Activated T-cell treated with anti-CD3 and anti-CD28 coated beads for 24 hours (primary cell): Measurements from ENCODE around the gene CLASP1.
"Not testable (repeated sequence)": the region's sequence is repeated elsewhere in the genome, so short reads cannot be mapped to it uniquely, and the experiment has no call there.

ENCODE experiments used
- DNase-seq: peaks from one replicate; pipeline ENCODE4 v3.0.0-alpha.2; 2020; ENCODE audit warnings: low read depth

Gene CLASP1

DNA sequence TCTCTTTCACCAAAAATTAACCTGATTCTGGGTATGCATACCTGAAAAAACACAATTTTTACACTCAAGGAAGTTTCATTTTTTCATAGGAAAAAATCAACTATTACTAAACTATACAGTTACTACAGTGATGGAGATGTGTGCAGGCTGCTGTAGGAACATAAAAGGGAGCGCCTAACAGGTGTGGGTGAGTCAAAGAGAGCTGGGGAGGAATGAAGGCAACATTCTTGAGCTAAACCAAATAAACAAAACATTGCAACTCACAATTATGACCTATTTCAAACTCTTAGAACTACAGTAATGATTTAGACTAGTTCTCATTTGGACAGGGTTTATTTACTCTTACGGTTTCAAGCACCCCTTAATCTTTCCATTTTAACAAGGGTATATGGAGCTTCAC is 13.4 kb upstream of the CLASP1 start:
- no peak for DNase-seq

DNA sequence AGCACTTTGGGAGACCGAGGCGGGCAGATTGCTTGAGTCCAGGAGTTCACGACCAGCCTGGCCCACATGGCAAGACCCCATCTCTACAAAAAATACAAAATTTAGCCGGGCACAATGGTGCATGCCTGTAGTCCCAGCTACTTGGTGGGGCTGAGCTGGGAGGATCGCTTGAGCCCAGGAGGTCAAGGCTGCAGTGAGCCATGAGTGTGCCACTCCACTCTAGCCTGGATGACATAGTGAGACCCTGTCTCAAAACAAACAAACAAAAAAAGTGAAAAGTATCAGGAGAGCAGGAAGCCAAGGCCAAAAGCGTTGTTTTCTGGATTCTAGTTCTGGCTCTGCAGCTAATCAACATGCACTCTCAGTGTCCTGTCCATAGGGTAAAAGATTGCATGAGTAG is 10.7 kb upstream of the CLASP1 start:
- no peak for DNase-seq

DNA sequence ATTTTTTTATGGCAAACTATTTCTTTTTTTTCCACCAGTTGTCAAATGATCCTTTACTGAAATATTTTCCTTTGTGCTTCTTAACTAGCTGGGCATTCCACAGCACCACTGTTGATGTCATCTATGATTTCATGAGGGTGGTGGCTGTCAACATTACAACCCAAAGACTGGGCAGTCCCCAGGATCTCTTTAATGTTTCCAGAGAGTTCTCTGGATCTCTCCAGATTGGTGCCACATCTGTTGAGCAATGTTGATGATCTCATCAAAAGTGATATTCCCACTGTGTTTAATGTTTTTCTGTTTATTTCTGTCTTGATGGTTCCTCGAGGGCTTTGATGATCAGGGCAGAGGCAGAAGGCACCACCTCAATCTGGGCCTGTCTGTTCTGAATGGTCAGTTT is 9.1 kb upstream of the CLASP1 start:
- not testable (repeated sequence) for DNase-seq

- DNase-seq = no peak
Measured at GRCh38 chr2:121653035-121653434, 3.8 kb upstream of the CLASP1 start.

GRCh38 chr2:121650315-121650930 is 1.2 kb upstream of the CLASP1 start:
- DNase-seq = no peak

DNA sequence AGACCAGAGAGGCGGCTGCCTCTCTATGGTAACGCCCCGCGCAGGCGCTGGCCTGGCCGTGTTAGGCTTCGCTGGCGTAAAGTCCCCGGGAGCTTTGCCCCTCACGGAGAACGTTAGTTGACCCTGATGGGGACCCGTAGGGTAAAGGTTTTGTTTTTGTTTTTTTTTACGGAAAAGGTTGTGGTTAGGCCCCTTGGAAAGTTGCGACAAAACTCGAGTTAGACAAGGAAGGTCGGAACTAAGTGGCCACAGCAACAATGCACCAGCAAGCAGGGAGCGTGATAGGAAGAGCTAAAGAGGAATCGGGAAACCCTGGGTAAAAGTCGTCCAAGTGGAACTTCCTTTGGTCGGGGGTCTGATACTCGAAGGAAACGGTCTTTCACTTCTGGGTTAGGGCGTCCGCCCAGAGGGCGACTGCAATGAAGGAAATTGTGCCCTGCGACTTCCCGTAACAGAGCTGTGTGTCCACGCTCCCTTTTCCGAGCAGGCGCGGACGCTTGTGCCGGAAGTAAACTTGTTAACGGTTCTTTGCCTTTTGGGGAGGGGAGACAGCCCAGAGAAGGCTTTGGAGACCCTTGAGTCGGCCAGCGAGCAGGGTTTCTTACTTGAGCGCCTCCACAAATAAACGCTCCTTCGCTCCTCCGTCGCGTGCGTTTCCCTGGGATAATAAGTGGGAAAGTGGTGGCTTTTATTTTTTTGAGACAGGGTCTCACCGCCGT is 493 bp upstream of the CLASP1 start:
- DNase-seq = peak; percentile 92

GRCh38 chr2:121648206-121649148 is 785 bp downstream of the CLASP1 start:
- peak; percentile 38 for DNase-seq

- DNase-seq = no peak
Measured at GRCh38 chr2:121647396-121647795, 1.9 kb downstream of the CLASP1 start.

DNA sequence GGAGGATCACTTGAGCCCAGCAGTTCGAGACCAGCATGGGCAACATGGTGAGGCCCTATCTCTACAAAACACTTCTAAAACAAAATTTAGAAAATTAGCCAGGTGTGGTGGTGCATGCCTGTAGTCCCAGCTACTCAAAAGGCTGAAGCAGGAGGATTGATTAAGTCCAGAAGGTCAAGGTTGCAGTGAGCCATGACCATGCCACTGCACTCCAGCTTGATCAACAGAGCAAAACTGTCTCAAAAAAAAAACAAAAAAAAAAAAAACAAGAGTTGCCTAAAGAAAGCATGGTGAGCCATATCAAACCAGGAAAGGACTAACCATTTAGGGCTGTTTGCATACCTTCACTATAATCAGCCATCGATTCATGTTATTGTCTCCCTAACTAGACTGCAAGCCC is 4.5 kb downstream of the CLASP1 start:
- no peak for DNase-seq

- DNase-seq = no peak
Measured at GRCh38 chr2:121643877-121644276, 5.4 kb downstream of the CLASP1 start.

GRCh38 chr2:121640380-121641316 is 8.6 kb downstream of the CLASP1 start:
- no peak for DNase-seq

DNA sequence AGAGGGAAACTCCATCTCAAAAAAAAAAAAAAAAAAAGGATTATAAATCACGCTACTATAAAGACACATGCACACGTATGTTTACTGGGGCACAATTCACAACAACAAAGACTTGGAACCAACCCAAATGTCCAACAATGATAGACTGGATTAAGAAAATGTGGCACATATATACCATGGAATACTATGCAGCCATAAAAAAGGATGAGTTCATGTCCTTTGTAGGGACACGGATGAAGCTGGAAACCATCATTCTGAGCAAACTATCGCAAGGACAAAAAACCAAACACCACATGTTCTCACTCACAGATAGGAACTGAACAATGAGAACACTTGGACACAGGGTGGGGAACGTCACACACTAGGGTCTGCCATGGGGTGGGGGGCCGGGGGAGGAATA is 9.4 kb downstream of the CLASP1 start:
- not testable (repeated sequence) for DNase-seq

DNA sequence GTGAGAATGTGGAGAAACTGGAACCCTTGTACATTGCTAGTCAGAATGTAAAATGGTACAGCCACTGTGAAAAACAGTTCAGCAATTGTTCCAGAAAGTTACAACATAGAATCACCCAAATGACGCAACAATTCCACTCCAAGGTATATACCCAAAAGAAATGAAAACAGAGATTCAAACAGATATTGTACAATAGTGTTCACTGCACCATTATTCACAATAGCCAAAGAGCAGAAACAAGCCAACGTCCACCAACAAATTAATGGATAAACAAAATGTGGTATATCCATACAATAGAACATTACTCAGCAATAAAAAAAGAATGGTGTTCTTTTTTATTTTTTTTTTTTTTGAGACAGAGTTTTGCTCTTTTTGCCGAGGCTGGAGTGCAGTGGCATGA is 10.9 kb downstream of the CLASP1 start:
- no peak for DNase-seq

GRCh38 chr2:121635371-121635770 is 13.9 kb downstream of the CLASP1 start:
- no peak for DNase-seq

- no peak for DNase-seq
Measured at GRCh38 chr2:121634354-121635307, 14.6 kb downstream of the CLASP1 start.

- DNase-seq = no peak
Measured at GRCh38 chr2:121633463-121633862, 15.8 kb downstream of the CLASP1 start.

DNA sequence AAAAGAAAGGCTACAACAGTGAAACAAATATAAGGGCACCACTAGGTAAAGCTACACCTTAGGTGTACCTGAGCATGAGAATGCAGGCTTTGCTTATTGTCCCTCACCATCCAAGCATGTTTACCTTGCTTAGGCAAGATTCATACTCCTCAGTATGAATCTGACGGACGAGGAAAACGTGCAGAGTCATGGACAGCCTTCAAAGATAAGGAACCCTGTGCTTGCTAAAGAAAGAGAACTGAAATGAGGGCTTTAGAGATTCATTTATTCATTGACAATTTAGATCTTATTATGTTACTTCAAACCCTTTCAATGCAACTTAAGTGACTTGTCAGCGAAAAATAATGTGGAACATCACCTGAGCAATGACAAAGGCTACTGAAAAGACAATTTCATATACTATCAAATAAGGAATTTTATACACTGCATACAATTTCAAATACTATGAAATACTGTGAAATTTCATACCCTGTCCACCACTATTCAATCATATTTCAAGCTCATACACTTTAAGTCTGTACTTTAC is 21.7 kb downstream of the CLASP1 start:
- DNase-seq = no peak

DNA sequence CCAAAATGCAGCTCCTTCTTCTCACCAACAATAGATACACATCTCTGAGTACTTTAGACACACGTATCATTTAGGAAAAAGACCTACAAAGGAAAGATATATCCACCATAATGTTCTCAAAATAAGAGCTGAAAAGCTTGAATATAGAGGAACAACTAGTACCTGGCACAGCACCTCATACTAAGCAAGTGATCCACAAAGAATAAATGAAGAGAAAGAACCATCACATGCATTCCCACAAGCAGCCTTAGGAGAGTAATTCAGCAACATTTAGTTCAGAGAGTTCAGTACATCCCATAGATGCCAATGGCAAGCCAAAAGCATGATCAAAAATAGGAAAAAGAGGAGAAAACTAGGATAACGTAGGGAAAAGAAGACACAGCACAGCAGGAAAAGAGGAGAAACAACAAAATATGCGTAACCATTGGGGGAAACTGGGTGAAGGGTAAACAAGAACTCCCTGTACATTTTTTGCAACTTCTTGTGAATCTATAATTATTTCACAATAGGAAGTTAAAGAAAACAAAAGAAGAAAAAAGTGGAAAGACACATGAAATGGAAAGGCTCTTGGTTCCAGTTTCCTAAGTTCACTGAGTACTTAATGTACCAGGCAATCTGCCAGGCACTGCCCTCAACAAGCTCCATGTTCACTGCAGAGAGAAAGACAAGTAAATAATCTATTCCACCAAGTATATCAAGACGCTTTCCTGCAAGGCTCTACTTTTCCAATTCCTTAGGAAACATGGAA is 22.3 kb downstream of the CLASP1 start:
- no peak for DNase-seq

- DNase-seq = no peak
Measured at GRCh38 chr2:121625953-121626352, 23.3 kb downstream of the CLASP1 start.
